Measurements from ENCODE around the gene FDX2. TPM values are rescaled to one million over a fixed set of nuclear protein-coding genes. Genes with fewer than 3 reads are reported as not detected.

The FDX2 gene
- total RNA-seq, 1 experiment from 2014 or later, result 30.3 TPM

GRCh38 chr19:10271543-10272086 lies 44.2 kb downstream of the FDX2 start:
- peaks cover 11% of the 10 kb centered on the region for H3K36me3 Mint-ChIP-seq (ENCODE audit: insufficient read depth, unreplicated experiment)
- H3K4me3 Mint-ChIP-seq (ENCODE audit: unreplicated experiment), result peak overlapping the region; percentile 68
- no peaks in the 10 kb centered on the region for H3K4me1 Mint-ChIP-seq (ENCODE audit: insufficient read depth, unreplicated experiment)
- ChIA-PET CTCF (interaction anchor here (0.6 to 6.3 kb wide), 16 partner anchors 8 to 174 kb away, joined by 3 to 103 read pairs (median 4); partner anchors contain the start of genes FDX2 and MRPL4), POLR2A (interaction anchor here (0.7 to 3.5 kb wide), 7 partner anchors 12 to 119 kb away, joined by 3 to 33 read pairs (median 5); partner anchors contain the start of genes ICAM4 and TYK2)
- no peak overlapping the region for H3K27ac Mint-ChIP-seq (ENCODE audit: low read depth, unreplicated experiment)
- TF ChIP-seq CTCF (IDR thresholded peaks at IDR 0.05; ENCODE audit: unreplicated experiment), result no peak
- DNase-seq (ENCODE audit: unreplicated experiment), result peak; percentile 52
- intact Hi-C loops (cut with micrococcal nuclease), result no loop called here
- H3K27me3 Mint-ChIP-seq (ENCODE audit: insufficient read depth, unreplicated experiment), result no peaks in the 10 kb centered on the region
- TSS peak; percentile 84 for BruUV-seq (replicated peaks)
- no peaks in the 10 kb centered on the region for H3K9me3 Mint-ChIP-seq (ENCODE audit: unreplicated experiment)

DNA sequence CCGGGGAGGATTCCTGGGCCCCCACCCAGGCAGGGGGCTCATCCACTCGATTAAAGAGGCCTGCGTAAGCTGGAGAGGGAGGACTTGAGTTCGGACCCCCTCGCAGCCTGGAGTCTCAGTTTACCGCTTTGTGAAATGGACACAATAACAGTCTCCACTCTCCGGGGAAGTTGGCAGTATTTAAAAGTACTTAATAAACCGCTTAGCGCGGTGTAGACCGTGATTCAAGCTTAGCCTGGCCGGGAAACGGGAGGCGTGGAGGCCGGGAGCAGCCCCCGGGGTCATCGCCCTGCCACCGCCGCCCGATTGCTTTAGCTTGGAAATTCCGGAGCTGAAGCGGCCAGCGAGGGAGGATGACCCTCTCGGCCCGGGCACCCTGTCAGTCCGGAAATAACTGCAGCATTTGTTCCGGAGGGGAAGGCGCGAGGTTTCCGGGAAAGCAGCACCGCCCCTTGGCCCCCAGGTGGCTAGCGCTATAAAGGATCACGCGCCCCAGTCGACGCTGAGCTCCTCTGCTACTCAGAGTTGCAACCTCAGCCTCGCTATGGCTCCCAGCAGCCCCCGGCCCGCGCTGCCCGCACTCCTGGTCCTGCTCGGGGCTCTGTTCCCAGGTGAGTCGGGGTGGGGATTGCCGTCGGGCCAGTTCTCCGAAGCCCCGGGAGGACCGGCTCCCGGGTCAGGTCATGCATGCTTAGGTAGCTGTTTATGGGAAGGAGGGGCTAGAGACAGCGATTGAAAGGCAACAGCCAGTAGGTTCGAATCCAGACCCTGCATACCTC lies 45.0 kb downstream of the FDX2 start, which contains the start of gene ICAM1:
TSS of gene ICAM1 (plus strand) at position 505 of the 779 bp plus-strand sequence. CDS start at position 545, 40 bp downstream.
- DNase-seq (ENCODE audit: unreplicated experiment), result peak; percentile 90
- no peaks in the 10 kb centered on the region for H3K4me1 Mint-ChIP-seq (ENCODE audit: insufficient read depth, unreplicated experiment)
- H3K27ac Mint-ChIP-seq (ENCODE audit: low read depth, unreplicated experiment), result no peak within 1 kb of the TSS
- H3K9me3 Mint-ChIP-seq (ENCODE audit: unreplicated experiment), result no peaks in the 10 kb centered on the region
- no TSS peak for BruUV-seq (replicated peaks)
- peak within 1 kb of the TSS; percentile 68 for H3K4me3 Mint-ChIP-seq (ENCODE audit: unreplicated experiment)
- ChIA-PET CTCF (interaction anchor here (0.5 to 6.3 kb wide), 24 partner anchors 9 to 350 kb away, joined by 3 to 103 read pairs (median 4); partner anchors contain the start of genes FDX2, MRPL4 and TYK2), POLR2A (interaction anchor here (0.7 to 3.5 kb wide), 10 partner anchors 11 to 135 kb away, joined by 3 to 33 read pairs (median 5); partner anchors contain the start of genes CDC37, ICAM4, MRPL4 and RAVER1)
- no peak for TF ChIP-seq CTCF (IDR thresholded peaks at IDR 0.05; ENCODE audit: unreplicated experiment)
- peaks cover 11% of the 10 kb centered on the region for H3K36me3 Mint-ChIP-seq (ENCODE audit: insufficient read depth, unreplicated experiment)
- intact Hi-C loops (cut with micrococcal nuclease), result no loop called here
- no peaks in the 10 kb centered on the region for H3K27me3 Mint-ChIP-seq (ENCODE audit: insufficient read depth, unreplicated experiment)

- Mint-ChIP-seq H3K36me3 (ENCODE audit: insufficient read depth, unreplicated experiment) (peaks cover 9% of the 10 kb centered on the region), H3K4me1 (ENCODE audit: insufficient read depth, unreplicated experiment) (no peaks in the 10 kb centered on the region), H3K27ac (ENCODE audit: low read depth, unreplicated experiment) (no peak overlapping the region), H3K9me3 (ENCODE audit: unreplicated experiment) (no peaks in the 10 kb centered on the region), H3K4me3 (ENCODE audit: unreplicated experiment) (peak overlapping the region; percentile 68), H3K27me3 (ENCODE audit: insufficient read depth, unreplicated experiment) (no peaks in the 10 kb centered on the region)
- intact Hi-C loops (cut with micrococcal nuclease), result no loop called here
- BruUV-seq (replicated peaks), result no TSS peak
- CTCF ChIA-PET, result interaction anchor here (0.5 to 6.3 kb wide), 16 partner anchors 9 to 350 kb away, joined by 3 to 103 read pairs (median 4); partner anchors contain the start of gene TYK2
- peak; percentile 25 for DNase-seq (ENCODE audit: unreplicated experiment)
- no peak for TF ChIP-seq CTCF (IDR thresholded peaks at IDR 0.05; ENCODE audit: unreplicated experiment)
- POLR2A ChIA-PET, result interaction anchor here (1.1 to 3.5 kb wide), 8 partner anchors 10 to 136 kb away, joined by 4 to 33 read pairs (median 5); partner anchors contain the start of genes ICAM4, MRPL4 and RAVER1
Observed at GRCh38 chr19:10270180-10270615, 45.6 kb downstream of the FDX2 start.

Data from MCF 10A (cell line).